Astrocyte (in vitro differentiated cells and primary cell): Measurements from ENCODE around the gene TMEM108. TPM values are rescaled to one million over a fixed set of nuclear protein-coding genes. Genes with fewer than 3 reads are reported as not detected.

ENCODE experiments used
- DNase-seq: peaks from one replicate; pipeline ENCODE4 v3.0.0-alpha.2; 2010; ENCODE audit warnings: low read depth
- FAIRE-seq: peaks from 2 replicates; lab custom pipeline; 2011; peaks lifted over from hg19 to GRCh38; lab: Jason Lieb, UNC
- H2AFZ ChIP-seq: 2 replicates; pipeline ENCODE4 v1.6.0; 2012; ENCODE audit warnings: low read depth, low read length, inconsistent platforms
- H3K27ac ChIP-seq: 2 replicates; pipeline ENCODE4 v1.5.1; 2011; ENCODE audit warnings: low read depth, low read length, inconsistent platforms
- H3K27me3 ChIP-seq: 2 replicates; pipeline ENCODE4 v1.6.0; 2011; ENCODE audit warnings: low read length, inconsistent platforms; ENCODE audit not compliant: insufficient read depth
- H3K36me3 ChIP-seq: 2 replicates; pipeline ENCODE4 v1.5.1; 2011; ENCODE audit warnings: low read length, inconsistent platforms; ENCODE audit not compliant: insufficient read depth
- H3K4me1 ChIP-seq: 2 replicates; pipeline ENCODE4 v1.5.1; 2011; ENCODE audit warnings: low read length, inconsistent platforms; ENCODE audit not compliant: insufficient read depth
- H3K4me2 ChIP-seq: 2 replicates; pipeline ENCODE4 v1.6.0; 2012; ENCODE audit warnings: low read length, inconsistent platforms
- H3K4me3 ChIP-seq: 2 replicates; pipeline ENCODE4 v1.5.1; 2011; ENCODE audit warnings: low read depth, mild to moderate bottlenecking, low read length, inconsistent platforms; ENCODE audit not compliant: insufficient read depth
- H3K79me2 ChIP-seq: 2 replicates; pipeline ENCODE4 v1.6.0; 2012; ENCODE audit warnings: mild to moderate bottlenecking, low read length, inconsistent platforms; ENCODE audit not compliant: insufficient read depth
- H3K9ac ChIP-seq: 2 replicates; pipeline ENCODE4 v1.6.0; 2012; ENCODE audit warnings: mild to moderate bottlenecking, low read length, inconsistent platforms
- H3K9me3 ChIP-seq: 2 replicates; pipeline ENCODE4 v1.5.1; 2012; ENCODE audit warnings: low read depth, mild to moderate bottlenecking, low read length, inconsistent platforms; ENCODE audit not compliant: insufficient read depth
- H4K20me1 ChIP-seq: 2 replicates; pipeline ENCODE4 v1.6.0; 2012; ENCODE audit warnings: low read length, inconsistent platforms; ENCODE audit not compliant: insufficient read depth
- H3K27ac Mint-ChIP-seq: one replicate; pipeline ENCODE4 v1.8.0; 2021; ENCODE audit warnings: mild to moderate bottlenecking, mixed read lengths; ENCODE audit not compliant: unreplicated experiment
- H3K27me3 Mint-ChIP-seq: one replicate; pipeline ENCODE4 v1.8.0; 2021; ENCODE audit warnings: low read depth, mixed read lengths; ENCODE audit not compliant: unreplicated experiment
- H3K36me3 Mint-ChIP-seq: one replicate; pipeline ENCODE4 v1.8.0; 2021; ENCODE audit warnings: low read depth, mixed read lengths; ENCODE audit not compliant: unreplicated experiment
- H3K4me1 Mint-ChIP-seq: one replicate; pipeline ENCODE4 v1.8.0; 2021; ENCODE audit warnings: low read depth, mixed read lengths; ENCODE audit not compliant: unreplicated experiment
- H3K4me3 Mint-ChIP-seq: one replicate; pipeline ENCODE4 v1.8.0; 2021; ENCODE audit warnings: mild to moderate bottlenecking, moderate library complexity, mixed read lengths; ENCODE audit not compliant: unreplicated experiment
- H3K9me3 Mint-ChIP-seq: one replicate; pipeline ENCODE4 v1.8.0; 2021; ENCODE audit warnings: mild to moderate bottlenecking, mixed read lengths; ENCODE audit not compliant: unreplicated experiment
- CTCF ChIP-seq: IDR thresholded peaks from 2 replicates; pipeline ENCODE4 v1.5.1; 2011; ENCODE audit warnings: low read depth, mild to moderate bottlenecking, inconsistent platforms, low read length, moderate library complexity; ENCODE audit not compliant: insufficient read depth
- EZH2 ChIP-seq: IDR thresholded peaks from 2 replicates; pipeline ENCODE4 v1.6.1; 2012; ENCODE audit warnings: mild to moderate bottlenecking, low read length, inconsistent platforms; ENCODE audit not compliant: insufficient read depth
- total RNA-seq: library from RNA; stranded (reverse); gene quantifications from 2 replicates; pipeline ENCODE4 v1.2.1, GENCODE V29; 2021

The TMEM108 gene
- total RNA-seq, 1 donor from 2014 or later = 5.6 TPM

GRCh38 chr3:133412183-133413132 is 374.3 kb downstream of the TMEM108 start:
- Mint-ChIP-seq H3K4me1 (peaks cover 33% of the 10 kb centered on the region), H3K36me3 (no peaks in the 10 kb centered on the region), H3K9me3 (no peaks in the 10 kb centered on the region), H3K27me3 (no peaks in the 10 kb centered on the region), H3K4me3 (no peak overlapping the region), H3K27ac (peak overlapping the region; percentile 27)
- FAIRE-seq = peak; percentile 67
- peak overlapping the region; percentile 18 for H3K9ac ChIP-seq
- peak overlapping the region; percentile 42 for H3K4me2 ChIP-seq
- DNase-seq = no peak
- peak overlapping the region; percentile 9 for H2AFZ ChIP-seq
- no peaks in the 10 kb centered on the region for H3K79me2 ChIP-seq
- peak overlapping the region; percentile 40 for H3K27ac ChIP-seq
- H3K9me3 ChIP-seq = no peaks in the 10 kb centered on the region
- TF ChIP-seq CTCF (no peak), EZH2 (no peak)
- no peaks in the 10 kb centered on the region for H3K36me3 ChIP-seq
- no peak overlapping the region for H3K4me3 ChIP-seq
- no peaks in the 10 kb centered on the region for H3K27me3 ChIP-seq
- no peaks in the 10 kb centered on the region for H4K20me1 ChIP-seq
- no peaks in the 10 kb centered on the region for H3K4me1 ChIP-seq

- Histone ChIP-seq H3K4me3 (no peak overlapping the region), H3K79me2 (no peaks in the 10 kb centered on the region), H3K4me1 (no peaks in the 10 kb centered on the region), H3K27ac (peak overlapping the region; percentile 40), H4K20me1 (no peaks in the 10 kb centered on the region), H3K4me2 (peak overlapping the region; percentile 42), H3K36me3 (no peaks in the 10 kb centered on the region), H3K9ac (peak overlapping the region; percentile 18), H2AFZ (peak overlapping the region; percentile 44), H3K9me3 (no peaks in the 10 kb centered on the region), H3K27me3 (no peaks in the 10 kb centered on the region)
- TF ChIP-seq EZH2 (no peak), CTCF (no peak)
- Mint-ChIP-seq H3K27me3 (no peaks in the 10 kb centered on the region), H3K4me1 (peaks cover 30% of the 10 kb centered on the region), H3K27ac (peak overlapping the region; percentile 15), H3K4me3 (no peak overlapping the region), H3K9me3 (no peaks in the 10 kb centered on the region), H3K36me3 (no peaks in the 10 kb centered on the region)
- DNase-seq (no peak), FAIRE-seq (no peak)
Measured at GRCh38 chr3:133413161-133414020, 375.2 kb downstream of the TMEM108 start.
